GM12878 (cell line): ENCODE data around the gene LMTK3. TPM values are rescaled to one million over a fixed set of nuclear protein-coding genes. Genes with fewer than 3 reads are reported as not detected.

Source experiments
- ATAC-seq: fragments of 200-7000 bp; cut with Tn5 transposase; 3 replicates; pipeline ENCODE4 v1.9.1; 2020; ENCODE audit warnings: mild to moderate bottlenecking, moderate library complexity
- Bru-seq: library from RNA; stranded (reverse); fragments of 400-500 nt; gene quantifications from one replicate; lab custom pipeline; 2021; lab: Mats Ljungman, UMichigan
- BruChase-seq, 2 experiments: library from RNA; stranded (reverse); fragments of 400-500 nt; gene quantifications; one replicate each; lab custom pipeline; 2021; lab: Mats Ljungman, UMichigan
- BruUV-seq: library from RNA; stranded (reverse); fragments of 400-500 nt; replicated peaks from 2 replicates; lab custom pipeline; 2021; lab: Mats Ljungman, UMichigan
- CTCF ChIA-PET: fragments of 300-600 bp; sonication (Branson Sonifier 250); formaldehyde crosslinking; extraction: SDS; loops from one replicate; lab custom pipeline; 2021; ENCODE audit warnings: inconsistent platforms; lab: Yijun Ruan, JAX
- POLR2A ChIA-PET: fragments of 350-600 bp; formaldehyde crosslinking; extraction: SDS; loops from one replicate; lab custom pipeline; 2021; ENCODE audit warnings: inconsistent platforms; lab: Charles Lee
- RAD21 ChIA-PET: fragments of 300-600 bp; sonication (Branson Sonifier 250); formaldehyde crosslinking; loops from one replicate; lab custom pipeline; 2023; ENCODE audit warnings: antibody characterized with exemption; ENCODE audit not compliant: unreplicated experiment; lab: Charles Lee
- SMC1A ChIA-PET: fragments of 300-600 bp; sonication (Branson Sonifier 250); formaldehyde crosslinking; loops from one replicate; lab custom pipeline; 2023; ENCODE audit not compliant: unreplicated experiment, uncharacterized antibody; lab: Charles Lee
- DNase-seq: peaks from one replicate; pipeline ENCODE4 v3.0.0-alpha.2; 2011; ENCODE audit warnings: low read depth, low spot score
- FAIRE-seq: peaks from 3 replicates; lab custom pipeline; 2011; peaks lifted over from hg19 to GRCh38; lab: Jason Lieb, UNC
- H2AFZ ChIP-seq: 2 replicates; pipeline ENCODE4 v1.6.0; 2011; ENCODE audit warnings: low read depth, low read length, control low read depth; ENCODE audit not compliant: control insufficient read depth
- H3K27ac ChIP-seq: 2 replicates; pipeline ENCODE4 v1.5.1; 2011; ENCODE audit warnings: control low read depth; ENCODE audit not compliant: control insufficient read depth, insufficient read depth
- H3K27me3 ChIP-seq, 2 experiments: replicated peaks in 1 of 2; 2 replicates each; pipeline versions ENCODE4 v1.6.0 to v1.6.1; 2011; ENCODE audit warnings: low read length in 1 of 2; ENCODE audit not compliant: control insufficient read depth in 2 of 2, insufficient read depth in 2 of 2
- H3K36me3 ChIP-seq, 2 experiments: 2 replicates each; pipeline ENCODE4 v1.5.1; 2011; ENCODE audit warnings: low read length in 1 of 2; ENCODE audit not compliant: control insufficient read depth in 2 of 2, insufficient read depth in 2 of 2
- H3K4me1 ChIP-seq: 2 replicates; pipeline ENCODE4 v1.6.1; 2011; ENCODE audit warnings: mild to moderate bottlenecking, low read length, moderate library complexity, mixed read lengths; ENCODE audit not compliant: control insufficient read depth, insufficient read depth
- H3K4me2 ChIP-seq: 2 replicates; pipeline ENCODE4 v1.6.0; 2011; ENCODE audit warnings: control low read depth; ENCODE audit not compliant: control insufficient read depth, insufficient read depth
- H3K4me3 ChIP-seq: fragments of 200-600 bp; sonication (generic); 2 replicates; pipeline ENCODE4 v1.5.1; 2016
- H3K79me2 ChIP-seq: 2 replicates; pipeline ENCODE4 v1.6.0; 2011; ENCODE audit warnings: low read length; ENCODE audit not compliant: control insufficient read depth, insufficient read depth
- H3K9ac ChIP-seq: 2 replicates; pipeline ENCODE4 v1.8.0; 2011; ENCODE audit warnings: low read length, control low read depth, mixed read lengths; ENCODE audit not compliant: control insufficient read depth, insufficient read depth
- H3K9me3 ChIP-seq: replicated peaks from 3 replicates; pipeline ENCODE4 v1.5.1; 2011; ENCODE audit warnings: mild to moderate bottlenecking, low read length; ENCODE audit not compliant: control insufficient read depth, insufficient read depth
- H4K20me1 ChIP-seq: 2 replicates; pipeline ENCODE4 v1.6.0; 2011; ENCODE audit not compliant: control insufficient read depth, insufficient read depth
- BMI1 ChIP-seq: fragments of 450-650 bp; IDR thresholded peaks from 2 replicates; pipeline ENCODE4 v1.6.1; 2016; ENCODE audit warnings: mild to moderate bottlenecking, moderate library complexity, borderline replicate concordance
- EGR1 ChIP-seq, 2 experiments: IDR thresholded peaks; 1 replicate in 1 of 2; 2 replicates in 1 of 2; pipeline ENCODE4 v1.6.1; 2011 to 2012; ENCODE audit warnings: low read depth in 2 of 2, low read length in 2 of 2, borderline replicate concordance in 1 of 2, mild to moderate bottlenecking in 1 of 2, moderate library complexity in 1 of 2
- PBX3 ChIP-seq: IDR thresholded peaks from 2 replicates; pipeline ENCODE4 v1.6.1; 2011; ENCODE audit warnings: mild to moderate bottlenecking, low read depth, low read length, moderate library complexity; ENCODE audit not compliant: insufficient replicate concordance
- PKNOX1 ChIP-seq: fragments of 450-650 bp; IDR thresholded peaks from 2 replicates; pipeline ENCODE4 v1.6.1; 2016; ENCODE audit warnings: mild to moderate bottlenecking
- ZBTB33 ChIP-seq: fragments of 450-650 bp; IDR thresholded peaks from 2 replicates; pipeline ENCODE4 v1.6.1; 2017; ENCODE audit warnings: mild to moderate bottlenecking
- ZBTB40 ChIP-seq: fragments of 450-650 bp; IDR thresholded peaks from 2 replicates; pipeline ENCODE4 v1.6.1; 2016; ENCODE audit warnings: mild to moderate bottlenecking, moderate library complexity, borderline replicate concordance
- WGBS: methylation state at CpG from one replicate; pipeline ENCODE4 v1.1.6; 2016; ENCODE audit warnings: low lambda C conversion rate; ENCODE audit not compliant: insufficient replicate concordance, insufficient coverage; ENCODE audit errors: missing lambda C conversion rate; 5-methylcytosine and 5-hydroxymethylcytosine counted together
- in situ Hi-C: fragments of 300-500 bp; cut with MboI; formaldehyde crosslinking; loops from 9 replicates; pipeline ENCODE4 v1.14.3; 2018; ENCODE audit warnings: mixed read lengths
- intact Hi-C: fragments of 100-400 bp; cut with micrococcal nuclease; formaldehyde crosslinking; loops from one replicate; pipeline ENCODE4 v1.14.2; 2022; ENCODE audit not compliant: unreplicated experiment
- long read RNA-seq, 2 experiments: library from polyadenylated mRNA; unstranded; transcript quantifications; one replicate each; pipeline ENCODE4 v2.0.0, GENCODE V29; 2019 to 2020
- polyA minus RNA-seq, 3 experiments: library from RNA; depleted of rRNA, polyadenylated mRNA; stranded (reverse); fragments of >200 nt; gene quantifications; 2 replicates each; pipeline ENCODE4 v1.2.3, GENCODE V29; 2011
- polyA plus RNA-seq, 11 experiments: library from polyadenylated mRNA; depleted of rRNA in 4 of 11; unstranded in 6 of 11; stranded (reverse) in 5 of 11; fragments of >200 nt; fragmentation: Nextera tagmentation in 4 of 11; fragmentation: Illumina TruSeq in 1 of 11; extraction: Ambion mirVana in 4 of 11; extraction: Trizol in 1 of 11; gene quantifications; 1 replicate in 1 of 11; 2 replicates in 10 of 11; pipeline versions ENCODE4 v1.2.1 to v1.2.3, GENCODE V29; 2011 to 2016; ENCODE audit warnings: inconsistent platforms in 2 of 11, missing spikeins in 2 of 11, low read depth in 1 of 11
- total RNA-seq, 4 experiments: library from RNA; depleted of rRNA in 3 of 4; stranded (reverse); fragments of >200 nt in 3 of 4; fragmentation: Illumina TruSeq in 1 of 4; extraction: Trizol in 1 of 4; gene quantifications; 2 replicates each; pipeline versions ENCODE4 v1.2.1 to v1.2.3, GENCODE V29; 2013 to 2021

LMTK3 gene
- total RNA-seq (2013; cell fraction: nucleolus; rRNA removed), result 0.44 and 0.67 TPM in 2 replicates
- under 0.01 and 0.05 TPM in 2 replicates for total RNA-seq (2014; rRNA removed)
- total RNA-seq (2014; rRNA removed; fragmentation: Illumina TruSeq; extraction: Trizol), result 0.04 TPM in 1 of 2 replicates, not detected in the other
- 0.28 and 0.51 TPM in 2 replicates for total RNA-seq (2021)
- 0.07 TPM for polyA plus RNA-seq (2011; ENCODE audit: low read depth)
- polyA plus RNA-seq (2011; rRNA removed), result 0.05 TPM in 1 of 2 replicates, not detected in the other
- 0.09 and 0.17 TPM in 2 replicates for polyA plus RNA-seq (2011; cell fraction: cytosol; rRNA removed)
- polyA plus RNA-seq (2011; cell fraction: nucleus; rRNA removed), result 0.16 and 0.37 TPM in 2 replicates
- polyA plus RNA-seq (2012), result 0.52 and 0.73 TPM in 2 replicates
- 0.01 TPM in 1 of 2 replicates, not detected in the other for polyA plus RNA-seq (2014; fragmentation: Illumina TruSeq; extraction: Trizol)
- polyA plus RNA-seq (2014; fragmentation: Nextera tagmentation; extraction: Ambion mirVana), result not detected
- 0.14 and 0.27 TPM in 2 replicates for polyA plus RNA-seq (2014; rRNA removed)
- polyA plus RNA-seq (2016; fragmentation: Nextera tagmentation; extraction: Ambion mirVana), result under 1 TPM in 1 of 2 experiments, not detected in 1; 0.03 TPM
- 0.10 TPM in 1 of 2 replicates, not detected in the other for polyA minus RNA-seq (2011; rRNA and poly(A)+ RNA removed)
- polyA minus RNA-seq (2011; cell fraction: cytosol; rRNA and poly(A)+ RNA removed), result 0.21 TPM in 1 of 2 replicates, not detected in the other
- polyA minus RNA-seq (2011; cell fraction: nucleus; rRNA and poly(A)+ RNA removed), result under 0.01 and 0.10 TPM in 2 replicates
- Bru-seq, nascent RNA, result percentile 27 among the genes with signal in this experiment
- percentile 23 among the genes with signal in this experiment for BruChase-seq, experiment 1, labeled RNA remaining after a 6-hour chase
- percentile 20 among the genes with signal in this experiment for BruChase-seq, experiment 2, labeled RNA remaining after a 2-hour chase
- long read RNA-seq, experiment 1, result 0 reads
- long read RNA-seq, experiment 2, result 0 reads

- Histone ChIP-seq H3K36me3 (no peaks in the 10 kb centered on the region), H2AFZ (no peak within 1 kb of the TSS), H3K9ac (no peak within 1 kb of the TSS), H3K27me3 (peaks cover 2 to 4% of the 10 kb centered on the region in 2 experiments; a peak in 3 of 4 replicates), H3K79me2 (no peaks in the 10 kb centered on the region), H3K27ac (no peak within 1 kb of the TSS), H3K4me3 (no peak within 1 kb of the TSS), H3K4me2 (peak within 1 kb of the TSS; percentile 7; the same call in 1 of the 2 replicates), H4K20me1 (no peaks in the 10 kb centered on the region; the same call in 1 of the 2 replicates), H3K4me1 (peaks cover 18% of the 10 kb centered on the region), H3K9me3 (no peaks in the 10 kb centered on the region)
- FAIRE-seq, result no peak
- POLR2A ChIA-PET, result no interaction called here
- no peak for DNase-seq
- intact Hi-C loops, result no loop called here
- WGBS, result 21% methylated on average over 20 of the region's 32 CpGs
- in situ Hi-C loops, result no loop called here
- ATAC-seq, result no peak
- RAD21 ChIA-PET, result no interaction called here
- SMC1A ChIA-PET, result interaction anchor here (1.5 kb wide), 1 partner anchor 74 kb away, joined by 3 read pairs; no protein-coding TSS in a partner anchor
- 0 out of 3 replicates have a peak, but pooled peaks of 1 of the 2 experiments have one; percentile 31 for TF ChIP-seq EGR1 (IDR thresholded peaks at IDR 0.05; ENCODE audit: borderline replicate concordance in 1 of 2, low read depth in 2 of 2, low read length in 2 of 2)
- TF ChIP-seq PKNOX1, result peak; percentile 87
- TF ChIP-seq ZBTB33, result no peak
- peak; percentile 61 for TF ChIP-seq BMI1
- TF ChIP-seq ZBTB40, result no peak
- TF ChIP-seq PBX3, result peak; percentile 87
- no TSS peak for BruUV-seq
- CTCF ChIA-PET, result interaction anchor here (2.6 kb wide), 1 partner anchor 121 kb away, joined by 9 read pairs; the partner anchor contains the start of gene KDELR1
These were observed at the start of gene LMTK3 for GRCh38 chr19:48511800-48512503. Gene LMTK3, minus strand, starts transcription at chr19:48511835. Its CDS starts 259 bp downstream, at chr19:48511576.
